ENCODE results near the gene DHFR.

GRCh38 chr5:80654391-80655230 is at the start of gene DHFR, which contains the start of gene MSH3:
- no peak for TF ChIP-seq EZH2 (IDR thresholded peaks at IDR 0.05; ENCODE audit: insufficient read depth, poor library complexity, severe bottlenecking)
- TF ChIP-seq EZH2phosphoT487 (IDR thresholded peaks at IDR 0.05; ENCODE audit: insufficient read depth, low read depth) = no peak

Measured in GM23248 (cell line).